Kidney (tissue), 14 donors: ENCODE results near the gene ATP11A. TPM values are rescaled to one million over a fixed set of nuclear protein-coding genes. Genes with fewer than 3 reads are reported as not detected.

Source experiments
- DNase-seq, 5 donors: peaks; one replicate each; pipeline ENCODE4 v3.0.0-alpha.2; 2013 to 2020
- FAIRE-seq: peaks from 2 replicates; lab custom pipeline; 2012; peaks lifted over from hg19 to GRCh38; lab: Jason Lieb, UNC
- H3K27ac ChIP-seq, 2 donors: one replicate each; pipeline ENCODE4 v1.7.0; 2013; ENCODE audit warnings: low read depth in 2 of 2, low read length in 2 of 2, inconsistent platforms in 1 of 2
- H3K27me3 ChIP-seq: one replicate; pipeline ENCODE4 v1.7.1; 2013; ENCODE audit warnings: low read length, inconsistent platforms; ENCODE audit not compliant: control insufficient read depth, insufficient read depth
- H3K36me3 ChIP-seq, 3 donors: one replicate each; pipeline versions ENCODE4 v1.7.0 to v1.7.1; 2013; ENCODE audit warnings: low read length in 3 of 3, control low read depth in 1 of 3, inconsistent platforms in 1 of 3; ENCODE audit not compliant: insufficient read depth in 3 of 3, control insufficient read depth in 2 of 3
- H3K4me1 ChIP-seq, 3 donors: one replicate each; pipeline versions ENCODE4 v1.7.0 to v1.7.1; 2013; ENCODE audit warnings: low read length in 3 of 3, inconsistent platforms in 1 of 3, low read depth in 1 of 3; ENCODE audit not compliant: control insufficient read depth in 2 of 3, insufficient read depth in 2 of 3
- H3K4me3 ChIP-seq, 3 donors: one replicate each; pipeline versions ENCODE4 v1.7.0 to v1.8.1; 2013; ENCODE audit warnings: low read length in 3 of 3, control low read depth in 1 of 3, inconsistent platforms in 1 of 3
- H3K9ac ChIP-seq, 3 donors: one replicate each; pipeline versions ENCODE4 v1.7.0 to v1.7.1; 2013; ENCODE audit warnings: low read length in 3 of 3, control low read depth in 1 of 3, inconsistent platforms in 1 of 3
- H3K9me3 ChIP-seq, 3 donors: one replicate each; pipeline versions ENCODE4 v1.7.0 to v1.7.1; 2013; ENCODE audit warnings: low read length in 3 of 3, control low read depth in 1 of 3, inconsistent platforms in 1 of 3; ENCODE audit not compliant: control insufficient read depth in 2 of 3, insufficient read depth in 1 of 3
- intact Hi-C: fragments of 100-400 bp; cut with DNase I; formaldehyde crosslinking; loops from one replicate; pipeline ENCODE4 v1.11.1; 2022
- polyA plus RNA-seq: library from polyadenylated mRNA; stranded (reverse); fragments of 350-450 nt; fragmentation: Illumina TruSeq; extraction: RNeasy Lipid Tissue Mini Kit (QIAGEN cat#74804); gene quantifications from one replicate; pipeline ENCODE4 v1.2.3, GENCODE V29; 2014; ENCODE audit warnings: low read depth, low replicate concordance; ENCODE audit not compliant: insufficient read depth
- total RNA-seq: library from RNA; stranded (reverse); fragmentation: NEBNext Ultra II Directional; extraction: Animal tissue kit (Norgen Biotek cat#: 25700); gene quantifications from one replicate; pipeline ENCODE4 v1.2.1, GENCODE V29; 2021
- TF ChIP-seq, protein P1 (sequence below): IDR thresholded peaks from 3 replicates; pipeline ENCODE4 v1.5.1; 2012; ENCODE audit warnings: mild to moderate bottlenecking, moderate library complexity, borderline replicate concordance; ENCODE audit not compliant: insufficient read depth; ENCODE audit errors: extremely low read depth
- donor health status: control.
- donor health status: control.
- donor health status: control.
- donor health status: control.
- donor health status: control.
- donor health status: DM: yes; HTN: yes; CAD: no.
- donor health status: Normal renal cell carcinoma (clear cell type).

Gene ATP11A
- total and polyA plus RNA-seq, 2 donors from 2014 or later, result 4.9 to 212 TPM

- DNase-seq, result no peak
Observed at GRCh38 chr13:112852392-112852791, 162.6 kb downstream of the ATP11A start.

DNA sequence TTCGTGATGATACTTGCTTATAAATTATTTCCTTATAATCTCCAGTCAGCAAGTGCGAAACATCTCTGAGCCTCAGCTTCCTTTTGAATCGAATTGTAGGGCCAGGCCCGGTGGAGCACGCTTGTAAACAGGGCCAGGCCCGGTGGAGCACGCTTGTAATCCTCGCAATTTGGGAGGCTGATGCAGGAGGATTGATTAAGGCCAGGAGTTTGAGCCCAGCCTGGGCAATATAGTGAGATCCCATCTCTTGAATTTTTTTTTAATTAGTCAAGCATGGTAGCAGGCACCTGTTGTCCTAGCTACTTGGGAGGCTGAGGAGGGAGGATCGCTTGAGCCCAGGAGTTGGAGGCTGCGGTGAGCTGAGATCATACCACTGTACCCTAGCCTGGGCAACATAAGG is 163.0 kb downstream of the ATP11A start:
- H3K4me1 ChIP-seq, result no peaks in the 10 kb centered on the region
- TF ChIP-seq, protein P1, sequence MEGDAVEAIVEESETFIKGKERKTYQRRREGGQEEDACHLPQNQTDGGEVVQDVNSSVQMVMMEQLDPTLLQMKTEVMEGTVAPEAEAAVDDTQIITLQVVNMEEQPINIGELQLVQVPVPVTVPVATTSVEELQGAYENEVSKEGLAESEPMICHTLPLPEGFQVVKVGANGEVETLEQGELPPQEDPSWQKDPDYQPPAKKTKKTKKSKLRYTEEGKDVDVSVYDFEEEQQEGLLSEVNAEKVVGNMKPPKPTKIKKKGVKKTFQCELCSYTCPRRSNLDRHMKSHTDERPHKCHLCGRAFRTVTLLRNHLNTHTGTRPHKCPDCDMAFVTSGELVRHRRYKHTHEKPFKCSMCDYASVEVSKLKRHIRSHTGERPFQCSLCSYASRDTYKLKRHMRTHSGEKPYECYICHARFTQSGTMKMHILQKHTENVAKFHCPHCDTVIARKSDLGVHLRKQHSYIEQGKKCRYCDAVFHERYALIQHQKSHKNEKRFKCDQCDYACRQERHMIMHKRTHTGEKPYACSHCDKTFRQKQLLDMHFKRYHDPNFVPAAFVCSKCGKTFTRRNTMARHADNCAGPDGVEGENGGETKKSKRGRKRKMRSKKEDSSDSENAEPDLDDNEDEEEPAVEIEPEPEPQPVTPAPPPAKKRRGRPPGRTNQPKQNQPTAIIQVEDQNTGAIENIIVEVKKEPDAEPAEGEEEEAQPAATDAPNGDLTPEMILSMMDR, result no peak

More at GRCh38 chr13:112852392-112852791, 162.6 kb downstream of the ATP11A start:
- Histone ChIP-seq H3K4me3 (no peak overlapping the region), H3K9ac (no peak overlapping the region), H3K27ac (no peak overlapping the region), H3K36me3 (peaks cover 0 to 18% (median 7%) of the 10 kb centered on the region in 3 donors), H3K4me1 (no peaks in the 10 kb centered on the region), H3K9me3 (no peaks in the 10 kb centered on the region), H3K27me3 (no peaks in the 10 kb centered on the region)
- intact Hi-C loops, result no loop called here
- TF ChIP-seq, protein P1, result no peak
- no peak for FAIRE-seq

GRCh38 chr13:112854321-112854720 is 164.5 kb downstream of the ATP11A start:
- intact Hi-C loops, result no loop called here
- H3K9ac ChIP-seq, result no peak overlapping the region
- no peaks in the 10 kb centered on the region for H3K4me1 ChIP-seq
- H3K9me3 ChIP-seq, result no peaks in the 10 kb centered on the region
- H3K27me3 ChIP-seq, result no peaks in the 10 kb centered on the region
- no peak overlapping the region for H3K27ac ChIP-seq
- H3K4me3 ChIP-seq, result no peak overlapping the region
- TF ChIP-seq, protein P1, result no peak
- DNase-seq (no peak), FAIRE-seq (no peak)
- H3K36me3 ChIP-seq, result peaks cover 0 to 28% (median 14%) of the 10 kb centered on the region in 3 donors

More for the DNA sequence above, 163.0 kb downstream of the ATP11A start:
- H3K27ac ChIP-seq, result no peak overlapping the region
- DNase-seq, result no peak
- no peak overlapping the region for H3K4me3 ChIP-seq
- no peak for FAIRE-seq
- H3K9me3 ChIP-seq, result no peaks in the 10 kb centered on the region
- H3K9ac ChIP-seq, result no peak overlapping the region
- intact Hi-C loops, result no loop called here
- H3K36me3 ChIP-seq, result peaks cover 0 to 21% (median 9%) of the 10 kb centered on the region in 3 donors
- H3K27me3 ChIP-seq, result no peaks in the 10 kb centered on the region

DNA sequence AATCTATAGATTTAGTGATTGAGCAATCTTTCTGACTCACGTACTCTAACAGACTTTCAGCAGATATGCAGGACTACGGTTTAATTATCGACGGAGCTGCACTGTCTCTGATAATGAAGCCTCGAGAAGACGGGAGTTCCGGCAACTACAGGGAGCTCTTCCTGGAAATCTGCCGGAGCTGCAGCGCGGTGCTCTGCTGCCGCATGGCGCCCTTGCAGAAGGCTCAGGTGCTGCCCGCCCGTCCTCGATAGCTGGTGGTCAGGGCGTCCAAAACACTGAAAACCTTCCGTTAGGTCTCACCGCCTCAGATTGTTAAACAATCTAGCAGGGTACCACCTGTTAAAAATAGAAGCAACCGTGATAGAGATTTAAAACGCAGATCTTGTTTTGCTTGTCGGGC is 166.0 kb downstream of the ATP11A start:
- no peak overlapping the region for H3K27ac ChIP-seq
- H3K27me3 ChIP-seq, result no peaks in the 10 kb centered on the region
- H3K9ac ChIP-seq, result no peak overlapping the region
- intact Hi-C loops, result no loop called here
- H3K36me3 ChIP-seq, result peaks cover 0 to 28% (median 17%) of the 10 kb centered on the region in 3 donors
- TF ChIP-seq, protein P1, result no peak
- FAIRE-seq, result no peak
- no peaks in the 10 kb centered on the region for H3K9me3 ChIP-seq
- H3K4me3 ChIP-seq, result no peak overlapping the region
- peak in 1 of 5 donors; percentile 55 for DNase-seq
- H3K4me1 ChIP-seq, result no peaks in the 10 kb centered on the region
